GM12892 (cell line): Measurements from ENCODE around the gene SIRT1.

Experiments
- DNase-seq: peaks from one replicate; pipeline ENCODE4 v3.0.0; 2011; ENCODE audit not compliant: insufficient read length
- FAIRE-seq: peaks from 2 replicates; lab custom pipeline; 2011; peaks lifted over from hg19 to GRCh38; lab: Jason Lieb, UNC
- POLR2A ChIP-seq: IDR thresholded peaks from 2 replicates; pipeline ENCODE4 v1.6.1; 2011; ENCODE audit warnings: low read depth, low read length, control low read depth
- POLR2AphosphoS5 ChIP-seq: IDR thresholded peaks from 2 replicates; pipeline ENCODE4 v1.6.1; 2011; ENCODE audit warnings: low read depth, low read length, control low read depth
- TAF1 ChIP-seq: IDR thresholded peaks from 2 replicates; pipeline ENCODE4 v1.6.1; 2011; ENCODE audit warnings: low read depth, mild to moderate bottlenecking, control low read depth, low read length, borderline replicate concordance

Gene SIRT1

DNA sequence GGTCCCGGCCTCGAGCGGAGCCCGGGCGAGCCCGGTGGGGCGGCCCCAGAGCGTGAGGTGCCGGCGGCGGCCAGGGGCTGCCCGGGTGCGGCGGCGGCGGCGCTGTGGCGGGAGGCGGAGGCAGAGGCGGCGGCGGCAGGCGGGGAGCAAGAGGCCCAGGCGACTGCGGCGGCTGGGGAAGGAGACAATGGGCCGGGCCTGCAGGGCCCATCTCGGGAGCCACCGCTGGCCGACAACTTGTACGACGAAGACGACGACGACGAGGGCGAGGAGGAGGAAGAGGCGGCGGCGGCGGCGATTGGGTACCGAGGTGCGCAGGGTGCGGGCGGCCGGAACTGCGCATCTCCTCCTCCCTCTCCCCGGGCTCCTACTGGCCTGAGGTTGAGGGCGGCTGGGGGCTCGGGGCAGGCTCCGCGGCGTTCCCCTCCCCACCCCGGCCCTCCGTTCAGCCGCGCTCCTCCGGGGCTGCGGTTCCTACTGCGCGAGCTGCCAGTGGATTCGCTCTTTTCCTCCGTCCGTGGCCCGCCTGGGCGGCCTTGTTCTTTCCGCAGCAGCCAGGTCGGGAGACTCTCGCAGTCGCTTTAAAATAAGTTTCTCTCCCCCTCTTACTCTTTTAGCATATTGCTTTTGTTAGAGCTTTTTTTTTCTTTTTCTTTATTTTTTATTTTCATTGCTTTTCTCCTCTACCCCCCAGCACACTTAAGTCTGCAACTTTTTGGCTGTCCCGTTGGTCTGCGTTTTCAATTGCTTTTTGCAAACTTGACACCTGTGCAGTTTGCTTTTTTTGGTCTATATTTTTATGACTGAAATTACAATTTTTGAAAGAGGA is 600 bp downstream of the SIRT1 start:
- no peak for FAIRE-seq
- peak; percentile 54 for DNase-seq
- no peak for TF ChIP-seq POLR2A
- TF ChIP-seq POLR2AphosphoS5: no peak
- TF ChIP-seq TAF1: no peak

DNA sequence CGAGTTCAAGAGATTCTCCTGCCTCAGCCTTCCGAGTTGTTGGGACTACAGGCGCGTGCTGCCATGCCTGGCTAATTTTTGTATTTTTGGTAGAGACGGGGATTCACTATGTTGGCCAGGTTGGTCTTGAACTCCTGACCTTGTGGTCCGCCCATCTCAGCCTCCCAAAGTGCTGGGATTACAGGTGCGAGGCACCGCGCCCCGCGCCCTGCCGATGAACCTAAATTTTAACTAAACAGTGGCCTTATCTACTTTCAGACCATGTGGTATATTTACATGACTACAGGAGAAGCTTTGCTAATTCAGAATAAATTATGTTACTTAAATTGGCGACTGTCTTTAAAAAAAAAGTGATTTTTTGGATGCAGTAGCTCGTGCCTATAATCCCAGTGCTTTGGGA is 9.2 kb downstream of the SIRT1 start:
- FAIRE-seq (no peak), DNase-seq (no peak)
- TF ChIP-seq POLR2A (no peak), TAF1 (no peak), POLR2AphosphoS5 (no peak)

DNA sequence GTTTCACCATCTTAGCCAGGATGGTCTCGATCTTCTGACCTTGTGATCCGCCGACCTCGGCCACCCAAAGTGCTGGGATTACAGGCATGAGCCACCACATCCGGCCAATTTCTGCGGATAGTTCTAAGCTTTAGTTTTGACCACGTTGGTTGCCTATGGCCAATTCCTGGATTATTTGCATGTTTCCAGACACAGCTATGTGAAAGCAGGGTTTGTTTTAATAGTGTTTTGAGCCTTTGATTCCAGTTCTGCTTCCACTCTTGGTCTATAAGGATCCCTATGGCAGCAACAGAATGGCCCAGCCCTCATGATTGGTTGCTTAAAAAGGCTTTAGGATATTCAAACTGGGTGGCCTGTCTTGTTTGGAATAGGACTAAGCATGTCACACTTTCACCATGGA is 19.1 kb downstream of the SIRT1 start:
- no peak for FAIRE-seq
- DNase-seq: no peak
- TF ChIP-seq POLR2AphosphoS5 (no peak), POLR2A (no peak), TAF1 (no peak)

DNA sequence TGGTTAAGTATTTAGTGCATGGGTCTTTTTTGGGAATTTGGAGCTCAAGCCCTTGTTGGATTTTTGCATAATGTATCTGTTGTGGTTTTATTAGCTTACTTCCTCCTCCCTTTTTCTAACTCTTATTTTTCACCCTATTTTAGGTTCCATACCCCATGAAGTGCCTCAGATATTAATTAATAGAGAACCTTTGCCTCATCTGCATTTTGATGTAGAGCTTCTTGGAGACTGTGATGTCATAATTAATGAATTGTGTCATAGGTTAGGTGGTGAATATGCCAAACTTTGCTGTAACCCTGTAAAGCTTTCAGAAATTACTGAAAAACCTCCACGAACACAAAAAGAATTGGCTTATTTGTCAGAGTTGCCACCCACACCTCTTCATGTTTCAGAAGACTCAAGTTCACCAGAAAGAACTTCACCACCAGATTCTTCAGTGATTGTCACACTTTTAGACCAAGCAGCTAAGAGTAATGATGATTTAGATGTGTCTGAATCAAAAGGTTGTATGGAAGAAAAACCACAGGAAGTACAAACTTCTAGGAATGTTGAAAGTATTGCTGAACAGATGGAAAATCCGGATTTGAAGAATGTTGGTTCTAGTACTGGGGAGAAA is 28.0 kb downstream of the SIRT1 start:
- DNase-seq (no peak), FAIRE-seq (no peak)
- TF ChIP-seq POLR2A (no peak), TAF1 (no peak), POLR2AphosphoS5 (no peak)

DNA sequence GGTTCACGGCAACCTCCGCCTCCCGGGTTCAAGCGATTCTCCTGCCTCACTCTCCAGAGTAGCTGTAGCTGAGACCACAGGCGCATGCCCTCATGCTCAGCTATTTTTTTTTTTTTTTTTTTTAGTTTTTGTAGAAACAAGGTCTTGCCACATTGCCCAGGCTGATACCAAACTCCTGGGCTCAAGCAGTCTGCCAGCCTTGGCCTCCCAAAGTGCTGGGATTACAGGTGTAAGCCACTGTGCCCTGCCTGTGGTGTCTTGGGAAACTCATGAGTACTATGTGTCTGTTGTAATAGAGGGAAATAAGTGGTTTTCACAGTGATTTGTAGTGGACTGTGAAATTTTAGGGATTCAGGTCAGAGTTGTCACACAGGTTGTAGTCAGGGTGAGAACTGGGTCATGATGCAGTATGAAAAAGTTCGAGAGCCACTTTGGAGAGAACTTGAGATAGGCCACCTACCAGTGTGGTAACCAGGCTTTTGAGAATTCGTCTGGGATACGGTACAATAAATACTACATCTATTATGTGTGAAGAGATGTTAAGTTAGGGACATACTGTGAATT is 30.4 kb downstream of the SIRT1 start:
- no peak for TF ChIP-seq POLR2A
- FAIRE-seq: no peak
- DNase-seq: no peak

DNA sequence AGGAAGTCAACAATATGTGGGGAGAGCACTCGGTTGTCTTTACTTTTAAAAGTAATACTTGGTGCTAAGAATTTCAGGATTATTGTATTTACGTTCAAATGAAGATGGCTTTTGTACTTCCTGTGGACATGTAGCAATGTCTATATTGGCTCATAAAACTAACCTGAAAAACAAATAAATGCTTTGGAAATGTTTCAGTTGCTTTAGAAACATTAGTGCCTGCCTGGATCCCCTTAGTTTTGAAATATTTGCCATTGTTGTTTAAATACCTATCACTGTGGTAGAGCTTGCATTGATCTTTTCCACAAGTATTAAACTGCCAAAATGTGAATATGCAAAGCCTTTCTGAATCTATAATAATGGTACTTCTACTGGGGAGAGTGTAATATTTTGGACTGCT is 32.7 kb downstream of the SIRT1 start:
- TF ChIP-seq TAF1 (no peak), POLR2AphosphoS5 (no peak), POLR2A (no peak)
- DNase-seq (no peak), FAIRE-seq (no peak)

DNA sequence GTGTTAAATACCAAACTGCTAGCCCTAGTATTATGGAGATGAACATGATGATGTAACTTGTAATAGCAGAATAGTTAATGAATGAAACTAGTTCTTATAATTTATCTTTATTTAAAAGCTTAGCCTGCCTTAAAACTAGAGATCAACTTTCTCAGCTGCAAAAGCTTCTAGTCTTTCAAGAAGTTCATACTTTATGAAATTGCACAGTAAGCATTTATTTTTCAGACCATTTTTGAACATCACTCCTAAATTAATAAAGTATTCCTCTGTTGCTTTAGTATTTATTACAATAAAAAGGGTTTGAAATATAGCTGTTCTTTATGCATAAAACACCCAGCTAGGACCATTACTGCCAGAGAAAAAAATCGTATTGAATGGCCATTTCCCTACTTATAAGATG is 33.2 kb downstream of the SIRT1 start:
- TF ChIP-seq POLR2AphosphoS5 (no peak), TAF1 (no peak), POLR2A (no peak)
- no peak for FAIRE-seq
- no peak for DNase-seq

DNA sequence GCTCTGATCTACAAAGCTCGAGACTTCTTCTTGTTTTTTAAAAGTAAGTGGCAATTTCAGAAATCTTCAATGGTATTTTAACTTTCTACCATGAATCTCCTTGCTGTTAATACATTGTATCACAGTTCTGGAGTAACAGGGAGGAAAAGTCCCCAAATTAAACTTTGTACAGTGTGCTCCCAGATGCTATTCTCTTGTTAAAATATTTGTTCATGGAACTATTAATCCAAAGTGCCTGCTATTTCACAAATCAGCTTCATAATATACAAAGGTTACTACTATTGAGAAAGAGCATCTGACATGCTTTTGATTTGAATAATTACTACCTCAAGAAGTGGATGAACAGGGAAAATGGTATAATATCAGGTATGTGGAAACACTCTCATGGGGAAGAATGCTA is 36.6 kb downstream of the SIRT1 start:
- FAIRE-seq (no peak), DNase-seq (no peak)
- TF ChIP-seq POLR2A (no peak), TAF1 (no peak), POLR2AphosphoS5 (no peak)

DNA sequence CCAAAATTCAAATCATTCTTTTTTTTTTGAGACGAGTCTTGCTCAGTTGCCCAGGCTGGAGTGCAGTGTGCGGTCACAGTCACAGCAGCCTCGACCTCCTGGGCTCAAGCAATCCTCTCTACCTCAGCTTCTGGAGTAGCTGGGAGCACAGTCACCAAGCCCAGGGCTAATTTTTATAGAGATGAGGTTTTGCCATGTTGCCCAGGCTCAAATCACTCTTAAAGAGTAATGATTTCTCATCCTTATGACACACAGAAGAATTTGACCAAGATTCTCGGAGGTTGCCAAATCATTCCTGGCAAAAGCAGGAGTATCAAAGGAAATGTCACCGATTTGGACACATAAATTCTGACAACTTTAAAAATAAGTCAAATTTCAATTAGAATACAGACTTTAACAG is 39.1 kb downstream of the SIRT1 start:
- FAIRE-seq (no peak), DNase-seq (no peak)
- TF ChIP-seq TAF1: no peak
- no peak for TF ChIP-seq POLR2AphosphoS5
- no peak for TF ChIP-seq POLR2A

DNA sequence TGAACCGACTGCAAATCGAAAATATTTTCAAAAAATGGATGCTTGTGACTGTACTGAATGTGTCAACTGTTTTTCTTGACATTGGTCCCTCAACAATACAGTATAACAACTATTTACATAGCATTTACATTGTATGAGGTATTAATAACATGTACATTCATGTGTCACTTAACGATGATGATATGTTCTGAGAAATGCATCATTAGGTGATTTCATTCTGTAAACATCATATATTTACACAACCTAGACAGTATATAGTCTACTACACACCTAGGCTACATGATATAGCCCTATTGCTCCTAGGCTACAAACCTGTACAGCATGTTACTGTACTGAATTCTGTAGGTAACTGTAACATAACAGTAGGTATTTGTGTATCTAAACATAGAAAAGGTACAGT is 39.7 kb downstream of the SIRT1 start:
- FAIRE-seq (no peak), DNase-seq (no peak)
- TF ChIP-seq POLR2AphosphoS5 (no peak), POLR2A (no peak), TAF1 (no peak)

DNA sequence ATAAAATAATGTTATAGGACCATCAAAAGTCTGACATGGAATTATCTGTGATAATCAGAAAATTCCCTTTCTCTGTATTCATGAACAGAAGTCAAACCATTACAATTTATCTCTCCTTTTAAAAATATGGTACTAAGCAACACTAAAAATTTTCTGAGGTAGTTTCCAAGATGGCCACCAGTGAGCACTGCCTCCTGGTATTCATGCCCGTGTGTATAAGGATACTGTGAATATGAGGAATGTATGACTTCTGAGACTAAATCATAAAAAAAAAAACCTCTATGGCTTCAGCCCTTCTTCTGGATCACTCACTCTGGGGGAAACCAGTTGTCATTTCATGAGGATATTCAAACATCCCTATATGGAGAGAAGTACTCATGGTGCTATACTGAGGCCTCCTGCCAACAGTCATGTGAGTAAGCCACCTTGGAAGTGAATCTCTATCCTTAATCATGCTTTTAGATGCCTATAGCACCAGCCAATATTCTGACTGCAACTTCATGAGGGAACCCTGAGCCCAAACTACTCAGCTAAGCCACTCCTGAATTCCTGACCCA is 41.1 kb downstream of the SIRT1 start:
- TF ChIP-seq TAF1 (no peak), POLR2AphosphoS5 (no peak), POLR2A (no peak)
- FAIRE-seq (no peak), DNase-seq (no peak)

DNA sequence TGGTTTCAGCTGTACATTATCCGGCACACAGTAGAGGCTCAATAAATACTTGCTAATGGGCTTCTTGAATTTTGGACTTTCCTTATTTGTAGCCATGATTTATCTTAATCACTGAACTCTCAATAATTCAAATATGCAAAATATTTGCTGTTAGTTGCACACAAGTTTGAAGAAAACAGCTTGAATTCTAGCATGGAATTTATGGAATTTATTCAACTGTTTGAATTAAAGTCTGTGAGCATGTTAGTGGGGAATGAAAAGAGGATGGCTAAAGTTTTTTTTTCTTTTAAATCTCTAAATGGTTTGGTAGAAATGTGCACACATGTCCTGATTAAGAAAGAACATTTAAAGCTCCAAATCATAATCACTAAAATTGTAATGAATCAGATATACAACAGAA is 42.5 kb downstream of the SIRT1 start:
- no peak for FAIRE-seq
- TF ChIP-seq TAF1 (no peak), POLR2AphosphoS5 (no peak), POLR2A (no peak)

More for the DNA sequence above, 42.5 kb downstream of the SIRT1 start:
- DNase-seq: no peak
